RWPE2 (cell line): ENCODE measurements around the gene G6PC1.

Source experiments
- ATAC-seq: fragments of 200-7000 bp; cut with Tn5 transposase; 3 replicates; pipeline ENCODE4 v1.9.1; 2021; ENCODE audit warnings: low read depth
- DNase-seq: peaks from one replicate; pipeline ENCODE4 v3.0.0-alpha.2; 2020; ENCODE audit warnings: low spot score
- H3K27ac ChIP-seq: fragments of 450-650 bp; 2 replicates; pipeline ENCODE4 v1.5.1; 2017; ENCODE audit warnings: mild to moderate bottlenecking; ENCODE audit not compliant: poor library complexity, severe bottlenecking
- H3K27me3 ChIP-seq: fragments of 250-450 bp; sonication (Bioruptor Pico); 2 replicates; pipeline ENCODE4 v1.5.1; 2021; ENCODE audit warnings: mild to moderate bottlenecking, moderate library complexity; ENCODE audit not compliant: insufficient read depth, poor library complexity, severe bottlenecking
- H3K36me3 ChIP-seq: fragments of 250-450 bp; sonication (Bioruptor Pico); 2 replicates; pipeline ENCODE4 v1.5.1; 2020; ENCODE audit warnings: low read depth, mild to moderate bottlenecking, moderate library complexity
- H3K4me1 ChIP-seq: fragments of 250-450 bp; sonication (Bioruptor Pico); 2 replicates; pipeline ENCODE4 v1.5.1; 2021; ENCODE audit warnings: mild to moderate bottlenecking, moderate library complexity; ENCODE audit not compliant: insufficient read depth, poor library complexity, severe bottlenecking
- H3K4me3 ChIP-seq: fragments of 250-450 bp; sonication (Bioruptor Pico); 2 replicates; pipeline ENCODE4 v1.5.1; 2021; ENCODE audit warnings: mild to moderate bottlenecking, moderate library complexity; ENCODE audit not compliant: severe bottlenecking
- H3K9me3 ChIP-seq: fragments of 250-450 bp; sonication (Bioruptor Pico); 2 replicates; pipeline ENCODE4 v1.5.1; 2021; ENCODE audit warnings: mild to moderate bottlenecking, moderate library complexity; ENCODE audit not compliant: severe bottlenecking
- CTCF ChIP-seq: fragments of 450-650 bp; IDR thresholded peaks from one replicate; pipeline ENCODE4 v1.5.1; 2017; ENCODE audit warnings: mild to moderate bottlenecking, moderate library complexity; ENCODE audit not compliant: poor library complexity, severe bottlenecking

Gene G6PC1

GRCh38 chr17:42891539-42892152 is 9.0 kb upstream of the G6PC1 start:
- Histone ChIP-seq H3K27me3 (no peaks in the 10 kb centered on the region), H3K4me3 (no peak overlapping the region), H3K36me3 (no peaks in the 10 kb centered on the region), H3K9me3 (no peaks in the 10 kb centered on the region), H3K27ac (no peak overlapping the region), H3K4me1 (no peaks in the 10 kb centered on the region)
- no peak for TF ChIP-seq CTCF
- no peak for ATAC-seq
- DNase-seq = no peak

DNA sequence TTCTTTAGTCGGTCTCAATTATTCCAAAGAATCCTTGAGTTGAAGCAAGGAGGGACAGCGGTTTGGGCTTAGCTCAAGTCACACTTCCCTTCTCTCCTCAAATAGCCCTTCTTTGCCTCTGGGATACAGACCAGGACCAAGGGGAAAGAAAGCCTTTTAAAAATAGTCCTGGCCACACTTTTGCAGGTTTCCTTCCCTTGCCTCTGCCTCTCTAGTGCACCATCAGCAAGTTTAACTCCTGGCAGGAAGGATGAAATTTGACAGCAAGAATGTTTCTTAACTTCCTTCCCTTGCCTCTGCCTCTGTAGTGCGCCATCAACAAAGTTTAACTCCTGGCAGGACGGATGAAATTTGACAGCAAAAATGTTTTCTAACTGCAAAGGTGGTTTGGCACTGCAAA is 7.2 kb upstream of the G6PC1 start:
- Histone ChIP-seq H3K4me1 (no peaks in the 10 kb centered on the region), H3K36me3 (no peaks in the 10 kb centered on the region), H3K27me3 (no peaks in the 10 kb centered on the region), H3K4me3 (no peak overlapping the region), H3K27ac (no peak overlapping the region), H3K9me3 (no peaks in the 10 kb centered on the region)
- DNase-seq (no peak), ATAC-seq (no peak)
- TF ChIP-seq CTCF = no peak

- Histone ChIP-seq H3K4me3 (no peak overlapping the region), H3K27ac (peak overlapping the region; percentile 24), H3K4me1 (no peaks in the 10 kb centered on the region), H3K27me3 (no peaks in the 10 kb centered on the region), H3K36me3 (no peaks in the 10 kb centered on the region), H3K9me3 (no peaks in the 10 kb centered on the region)
- TF ChIP-seq CTCF = no peak
- DNase-seq = no peak
- no peak for ATAC-seq
Observed at GRCh38 chr17:42894283-42895184, 6.1 kb upstream of the G6PC1 start.

DNA sequence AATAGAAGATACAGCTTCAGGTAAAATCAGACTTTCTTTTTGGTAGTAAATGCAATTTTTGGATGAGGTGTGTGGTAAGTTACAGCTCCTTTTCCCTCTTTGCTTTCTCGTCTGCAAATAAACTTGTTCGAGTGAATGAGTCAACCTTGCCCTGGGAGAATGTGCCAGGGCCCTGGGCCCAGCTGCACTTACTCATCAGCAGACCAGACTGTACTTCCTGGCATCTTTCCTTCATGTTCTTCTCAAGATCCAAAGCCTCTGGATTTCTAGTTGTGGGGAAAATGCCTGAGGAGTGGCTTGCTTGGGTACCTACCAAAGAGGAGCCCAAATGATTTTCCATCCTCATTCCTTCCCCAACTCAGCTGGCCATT is 5.4 kb upstream of the G6PC1 start:
- Histone ChIP-seq H3K9me3 (no peaks in the 10 kb centered on the region), H3K27ac (peak overlapping the region; percentile 24), H3K27me3 (no peaks in the 10 kb centered on the region), H3K36me3 (no peaks in the 10 kb centered on the region), H3K4me3 (no peak overlapping the region), H3K4me1 (no peaks in the 10 kb centered on the region)
- peak; percentile 97 for ATAC-seq
- TF ChIP-seq CTCF = no peak
- no peak for DNase-seq
